Progenitor cell of endocrine pancreas (in vitro differentiated cells): ENCODE data around the gene FRMPD2. TPM values are rescaled to one million over a fixed set of nuclear protein-coding genes. Genes with fewer than 3 reads are reported as not detected.

Experiments used
- DNase-seq: peaks from one replicate; pipeline ENCODE4 v3.0.0; 2021; ENCODE audit warnings: low spot score; ENCODE audit not compliant: unreplicated experiment
- H3K27ac Mint-ChIP-seq: 2 replicates; pipeline ENCODE4 v1.8.0; 2021; ENCODE audit warnings: mild to moderate bottlenecking, moderate library complexity, mixed read lengths
- H3K27me3 Mint-ChIP-seq: 2 replicates; pipeline ENCODE4 v1.8.0; 2021; ENCODE audit warnings: mixed read lengths
- H3K36me3 Mint-ChIP-seq: 2 replicates; pipeline ENCODE4 v1.8.0; 2022; ENCODE audit warnings: mixed read lengths; ENCODE audit not compliant: insufficient read depth
- H3K4me1 Mint-ChIP-seq: 2 replicates; pipeline ENCODE4 v1.8.0; 2021; ENCODE audit warnings: low read depth, mixed read lengths
- H3K4me3 Mint-ChIP-seq: 2 replicates; pipeline ENCODE4 v1.8.0; 2021; ENCODE audit warnings: low read depth, mild to moderate bottlenecking, moderate library complexity, mixed read lengths
- H3K9me3 Mint-ChIP-seq: 2 replicates; pipeline ENCODE4 v1.8.0; 2021; ENCODE audit warnings: low read depth, mixed read lengths
- CTCF ChIP-seq: fragments of 200-600 bp; sonication (generic); IDR thresholded peaks from one replicate; pipeline ENCODE4 v1.5.0; 2021; ENCODE audit warnings: antibody characterized with exemption, mild to moderate bottlenecking; ENCODE audit not compliant: unreplicated experiment
- total RNA-seq: library from RNA; stranded (reverse); gene quantifications from 2 replicates; pipeline ENCODE4 v1.2.1, GENCODE V29; 2021

Gene FRMPD2
- total RNA-seq, 1 donor from 2014 or later, result 1.2 TPM

DNA sequence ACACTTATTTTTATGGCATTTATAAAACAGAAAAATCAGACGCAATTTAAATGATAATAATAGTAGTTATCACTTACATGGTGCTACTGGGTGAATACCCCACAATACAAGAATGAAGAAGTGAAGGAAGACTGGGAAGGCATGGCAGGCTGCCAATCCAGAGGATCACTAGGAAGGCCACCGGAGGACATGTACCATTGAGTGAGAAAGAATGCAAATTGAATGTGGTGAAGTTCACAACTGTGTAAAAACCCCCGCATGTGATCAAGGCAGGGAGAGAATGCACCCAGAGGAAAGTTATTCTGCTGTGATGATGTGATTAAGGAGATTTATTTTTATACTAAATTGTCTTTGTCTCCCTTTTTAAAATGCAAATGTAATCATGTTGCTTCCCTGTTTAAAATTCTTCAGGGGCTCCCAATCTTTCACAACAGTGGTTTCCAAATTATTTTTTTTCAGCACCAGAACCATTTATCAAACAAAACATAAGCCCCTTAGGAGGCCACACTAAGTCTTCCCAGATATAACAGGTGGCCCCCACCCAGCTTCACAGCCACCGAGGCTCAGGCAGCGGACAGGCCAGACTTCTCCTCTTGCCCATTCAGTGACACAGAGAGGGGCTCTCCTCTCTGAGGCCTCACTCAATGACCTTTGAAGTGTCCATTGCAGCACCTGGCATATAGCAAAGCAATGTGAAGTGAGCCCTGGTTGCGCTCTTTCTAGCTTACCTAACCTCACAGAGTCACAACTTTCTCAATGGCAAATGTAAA lies 59.6 kb downstream of the FRMPD2 start:
- Mint-ChIP-seq H3K27ac (no peak overlapping the region), H3K4me3 (no peak overlapping the region)

GRCh38 chr10:48213047-48213446 lies 61.4 kb downstream of the FRMPD2 start:
- Mint-ChIP-seq H3K36me3 (no peaks in the 10 kb centered on the region), H3K27me3 (peaks cover 9% of the 10 kb centered on the region), H3K27ac (no peak overlapping the region), H3K4me1 (no peaks in the 10 kb centered on the region), H3K4me3 (no peak overlapping the region), H3K9me3 (no peaks in the 10 kb centered on the region)
- TF ChIP-seq CTCF, result no peak
- DNase-seq, result no peak

More for the DNA sequence above, 59.6 kb downstream of the FRMPD2 start:
- DNase-seq, result no peak
- no peaks in the 10 kb centered on the region for H3K36me3 Mint-ChIP-seq
- H3K4me1 Mint-ChIP-seq, result no peaks in the 10 kb centered on the region
- H3K9me3 Mint-ChIP-seq, result no peaks in the 10 kb centered on the region
- H3K27me3 Mint-ChIP-seq, result peaks cover 9% of the 10 kb centered on the region
- no peak for TF ChIP-seq CTCF

DNA sequence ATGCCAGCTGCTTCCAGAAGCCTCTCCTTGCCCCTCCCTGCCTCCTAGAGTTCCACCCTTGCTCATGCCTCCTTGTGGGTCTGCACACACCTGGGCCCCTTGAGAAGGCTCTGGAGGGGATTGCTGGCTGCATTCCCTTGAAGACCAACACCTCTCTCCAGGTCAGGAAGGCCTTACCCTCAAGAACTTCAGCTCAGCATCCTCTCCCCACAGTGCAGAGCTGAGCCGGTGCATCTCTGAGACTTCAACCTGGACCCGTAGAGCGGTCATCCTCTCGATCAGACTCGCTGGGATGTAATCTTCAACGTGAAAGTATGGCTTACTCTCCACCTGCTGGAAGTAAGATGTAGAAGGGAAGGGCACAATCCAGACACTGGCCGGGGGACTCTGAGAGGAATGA lies 62.7 kb downstream of the FRMPD2 start:
- no peak for DNase-seq
- peaks cover 9% of the 10 kb centered on the region for H3K27me3 Mint-ChIP-seq
- H3K4me1 Mint-ChIP-seq, result peaks cover 7% of the 10 kb centered on the region
- no peak overlapping the region for H3K27ac Mint-ChIP-seq
- no peaks in the 10 kb centered on the region for H3K9me3 Mint-ChIP-seq
- no peaks in the 10 kb centered on the region for H3K36me3 Mint-ChIP-seq
- TF ChIP-seq CTCF, result no peak
- no peak overlapping the region for H3K4me3 Mint-ChIP-seq

DNA sequence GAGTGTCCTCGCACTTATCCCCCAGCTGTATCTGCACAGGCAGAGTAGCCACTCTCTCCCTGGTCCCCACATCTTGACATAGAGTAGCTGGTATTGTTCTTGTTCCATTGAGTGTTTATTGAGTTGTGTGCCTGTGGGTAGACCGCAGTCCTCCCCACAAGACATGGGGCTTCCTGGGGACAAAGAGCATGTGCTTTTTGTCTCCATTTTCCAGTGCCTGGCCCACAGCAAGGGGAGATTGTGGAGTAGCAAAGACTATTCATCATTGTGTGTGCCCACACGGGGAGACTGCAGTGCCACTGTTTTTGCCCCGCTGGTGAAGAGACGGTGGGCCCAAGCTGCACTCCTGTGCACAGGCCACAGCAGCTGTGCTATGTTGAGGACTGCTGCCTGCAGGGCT lies 63.5 kb downstream of the FRMPD2 start:
- TF ChIP-seq CTCF, result no peak
- peaks cover 9% of the 10 kb centered on the region for H3K27me3 Mint-ChIP-seq
- no peak for DNase-seq
- H3K36me3 Mint-ChIP-seq, result no peaks in the 10 kb centered on the region
- H3K9me3 Mint-ChIP-seq, result no peaks in the 10 kb centered on the region
- H3K27ac Mint-ChIP-seq, result no peak overlapping the region
- H3K4me3 Mint-ChIP-seq, result no peak overlapping the region
- peaks cover 15% of the 10 kb centered on the region for H3K4me1 Mint-ChIP-seq

GRCh38 chr10:48210391-48210790 lies 64.1 kb downstream of the FRMPD2 start:
- Mint-ChIP-seq H3K27ac (no peak overlapping the region), H3K4me1 (peaks cover 16% of the 10 kb centered on the region), H3K27me3 (peaks cover 9% of the 10 kb centered on the region), H3K9me3 (no peaks in the 10 kb centered on the region), H3K4me3 (no peak overlapping the region), H3K36me3 (no peaks in the 10 kb centered on the region)
- TF ChIP-seq CTCF, result no peak
- no peak for DNase-seq
